NCI-H2196 treated with DMSO at 0.1 percent for 48 hours (cell line): ENCODE results near the gene TRIM56.
"Not testable (repeated sequence)": the region's sequence is repeated elsewhere in the genome, so short reads cannot be mapped to it uniquely, and the experiment has no call there.

Experiments used
- DNase-seq: peaks from one replicate; lab custom pipeline; 2025; ENCODE audit not compliant: unreplicated experiment; lab: John Stamatoyannopoulos, UW

The TRIM56 gene

GRCh38 chr7:101111261-101111660 is 26.0 kb downstream of the TRIM56 start:
- DNase-seq = no peak

- DNase-seq = no peak
Measured at GRCh38 chr7:101112233-101112632, 27.0 kb downstream of the TRIM56 start.

GRCh38 chr7:101113140-101113539 is 27.9 kb downstream of the TRIM56 start:
- not testable (repeated sequence) for DNase-seq

GRCh38 chr7:101113836-101114235 is 28.6 kb downstream of the TRIM56 start:
- DNase-seq = no peak

GRCh38 chr7:101114492-101114891 is 29.2 kb downstream of the TRIM56 start:
- no peak for DNase-seq

- no peak for DNase-seq
Measured at GRCh38 chr7:101115215-101115614, 29.9 kb downstream of the TRIM56 start.

GRCh38 chr7:101116898-101117297 is 31.6 kb downstream of the TRIM56 start:
- no peak for DNase-seq

GRCh38 chr7:101118856-101119255 is 33.6 kb downstream of the TRIM56 start:
- DNase-seq = no peak

GRCh38 chr7:101119876-101120275 is 34.6 kb downstream of the TRIM56 start:
- no peak for DNase-seq

- no peak for DNase-seq
Measured at GRCh38 chr7:101120315-101120714, 35.0 kb downstream of the TRIM56 start.

GRCh38 chr7:101121631-101121990 is 36.3 kb downstream of the TRIM56 start:
- DNase-seq = not testable (repeated sequence)

GRCh38 chr7:101121991-101122932 is 37.0 kb downstream of the TRIM56 start:
- DNase-seq = no peak

- no peak for DNase-seq
Measured at GRCh38 chr7:101122933-101123702, 37.8 kb downstream of the TRIM56 start.

- DNase-seq = no peak
Measured at GRCh38 chr7:101123703-101124068, 38.4 kb downstream of the TRIM56 start.

- DNase-seq = no peak
Measured at GRCh38 chr7:101124376-101125056, 39.2 kb downstream of the TRIM56 start.

- DNase-seq = peak; percentile 52
Measured at GRCh38 chr7:101125989-101126650, 40.8 kb downstream of the TRIM56 start.

GRCh38 chr7:101126651-101127459 is 41.6 kb downstream of the TRIM56 start, which contains the start of gene SERPINE1:
SERPINE1 (plus strand) TSS chr7:101127104; CDS start chr7:101128394, 1,290 bp downstream.
- DNase-seq = peak; percentile 67

- no peak for DNase-seq
Measured at GRCh38 chr7:101127460-101128039, 42.3 kb downstream of the TRIM56 start.

GRCh38 chr7:101128040-101128834 is 43.0 kb downstream of the TRIM56 start:
- DNase-seq = no peak
